GM19467 (cell line): ENCODE measurements around the gene LRTM2.

ENCODE experiments used
- ATAC-seq: cut with Tn5 transposase; IDR thresholded peaks from one replicate; pipeline ENCODE4 v1.9.1; 2021; ENCODE audit warnings: mild to moderate bottlenecking, moderate library complexity; ENCODE audit not compliant: unreplicated experiment

LRTM2 gene

DNA sequence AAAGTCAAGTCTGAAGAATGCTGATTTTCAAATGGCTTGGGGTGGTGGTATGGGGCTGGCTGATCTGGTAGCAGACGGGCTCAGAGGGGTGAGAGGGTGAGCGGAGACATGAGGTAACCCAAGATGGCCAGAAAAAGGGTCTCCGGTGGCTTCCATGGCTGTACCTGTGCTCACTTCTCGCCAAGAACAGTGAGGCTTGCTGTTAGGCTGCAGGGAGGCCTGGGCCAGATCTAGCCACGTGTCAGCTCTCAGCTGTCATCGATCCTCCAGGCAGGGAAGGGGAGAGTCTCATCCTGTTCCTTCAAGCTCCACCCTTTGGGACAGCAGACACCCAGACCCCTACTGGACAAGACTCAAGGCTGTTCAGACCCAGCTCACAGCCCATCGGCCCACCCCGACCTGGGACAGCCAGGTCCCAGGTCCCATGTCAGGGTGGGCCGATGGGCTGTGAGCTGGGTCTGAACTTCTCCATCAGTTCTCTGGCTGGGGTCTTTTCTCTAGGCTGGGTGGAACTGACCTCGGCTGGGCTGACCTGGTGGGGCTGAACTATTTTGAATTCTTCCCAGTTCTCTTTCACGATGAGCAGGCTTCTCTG is 9.0 kb downstream of the LRTM2 start:
- ATAC-seq: no peak

DNA sequence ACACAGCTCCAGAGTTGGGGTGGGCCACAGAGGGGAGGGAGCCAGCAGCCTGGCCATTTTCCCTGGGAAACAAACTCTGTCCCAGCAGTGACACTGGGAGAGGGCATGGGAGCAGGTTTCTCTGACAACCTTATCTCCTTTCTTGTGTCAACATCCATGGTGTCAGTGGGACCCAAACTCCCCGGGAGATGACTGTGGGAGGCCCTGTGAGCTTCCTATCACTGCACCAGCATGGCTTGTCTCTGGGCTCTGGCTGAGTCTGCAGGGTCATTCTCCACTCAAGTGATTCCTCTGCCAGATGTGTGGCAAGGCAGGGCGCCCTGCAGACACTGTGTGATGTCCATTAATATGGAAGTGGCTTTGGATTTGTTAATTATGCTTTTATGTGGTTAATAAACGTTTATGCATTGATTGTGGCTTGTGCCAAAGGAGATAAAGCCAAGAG is 10.1 kb downstream of the LRTM2 start:
- ATAC-seq: no peak

DNA sequence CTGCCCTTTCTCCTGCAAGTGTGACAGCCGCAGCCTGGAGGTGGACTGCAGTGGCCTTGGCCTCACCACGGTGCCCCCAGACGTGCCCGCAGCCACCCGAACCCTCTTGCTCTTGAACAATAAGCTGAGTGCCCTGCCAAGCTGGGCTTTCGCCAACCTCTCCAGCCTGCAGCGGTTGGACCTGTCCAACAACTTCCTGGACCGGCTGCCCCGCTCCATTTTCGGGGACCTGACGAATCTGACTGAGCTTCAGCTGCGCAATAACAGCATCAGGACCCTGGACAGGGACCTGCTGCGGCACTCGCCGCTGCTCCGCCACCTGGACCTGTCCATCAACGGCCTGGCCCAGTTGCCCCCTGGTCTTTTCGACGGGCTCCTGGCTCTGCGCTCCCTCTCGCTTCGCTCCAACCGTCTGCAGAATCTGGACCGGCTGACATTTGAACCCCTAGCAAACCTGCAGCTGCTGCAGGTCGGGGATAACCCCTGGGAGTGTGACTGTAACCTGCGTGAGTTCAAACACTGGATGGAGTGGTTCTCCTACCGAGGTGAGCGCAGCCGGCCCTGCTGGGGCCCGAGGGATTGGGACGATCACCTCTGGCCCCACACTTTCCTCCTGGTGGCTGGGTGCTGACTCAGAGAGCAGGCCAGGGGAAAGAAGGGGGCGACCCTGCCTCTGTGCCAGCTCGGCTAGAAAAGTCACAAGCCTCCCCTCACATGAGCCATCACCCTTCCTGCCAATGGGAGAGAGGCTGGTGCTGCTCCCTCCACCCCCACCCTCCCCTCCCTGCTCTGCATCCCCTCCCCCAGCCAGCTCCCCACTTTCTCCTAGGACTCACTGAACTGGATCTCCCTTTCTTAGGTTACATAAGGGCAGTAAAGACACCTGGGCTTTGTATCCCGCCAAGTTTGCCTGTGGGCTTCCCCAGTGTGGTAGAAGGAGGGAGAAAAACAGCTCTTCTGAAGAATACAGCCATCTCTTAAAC is 10.9 kb downstream of the LRTM2 start:
- ATAC-seq: no peak

DNA sequence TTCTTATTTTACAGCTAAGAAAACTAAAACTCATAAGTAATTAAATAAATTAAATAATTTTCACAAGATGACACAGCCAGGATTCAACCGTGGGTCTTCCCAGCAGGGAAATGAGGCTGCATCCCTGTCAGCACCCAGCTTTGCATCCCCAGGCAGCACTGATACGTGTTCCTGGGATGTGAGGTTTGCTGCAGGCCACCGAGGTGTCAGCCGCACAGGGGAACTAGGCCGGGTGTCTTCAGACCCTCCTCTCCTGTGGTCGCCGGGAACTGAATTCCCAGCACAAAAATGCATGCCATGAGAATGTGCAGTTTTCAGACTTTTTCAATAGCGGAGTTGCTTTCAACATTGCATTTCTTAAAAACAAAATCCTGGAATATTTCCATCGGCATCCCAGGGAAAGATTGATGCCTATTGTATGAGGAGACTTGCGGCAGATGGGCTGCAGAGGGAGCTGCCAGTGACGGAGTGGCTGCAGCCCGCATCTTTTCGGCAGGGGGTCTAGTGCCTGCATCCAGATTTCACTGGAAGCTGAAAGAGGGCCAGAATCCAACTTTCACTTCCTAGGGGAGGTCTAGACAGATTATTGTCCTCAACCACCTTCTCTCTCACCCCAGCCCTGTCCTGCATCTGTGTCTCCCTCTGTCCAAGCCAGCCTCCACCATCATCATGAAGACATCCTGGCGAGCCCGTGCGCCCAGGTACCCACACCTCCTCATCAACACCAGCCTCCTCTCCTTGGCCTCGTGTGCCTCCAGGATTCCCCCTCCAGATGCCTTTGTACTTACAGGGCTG is 12.6 kb downstream of the LRTM2 start:
- ATAC-seq: no peak

DNA sequence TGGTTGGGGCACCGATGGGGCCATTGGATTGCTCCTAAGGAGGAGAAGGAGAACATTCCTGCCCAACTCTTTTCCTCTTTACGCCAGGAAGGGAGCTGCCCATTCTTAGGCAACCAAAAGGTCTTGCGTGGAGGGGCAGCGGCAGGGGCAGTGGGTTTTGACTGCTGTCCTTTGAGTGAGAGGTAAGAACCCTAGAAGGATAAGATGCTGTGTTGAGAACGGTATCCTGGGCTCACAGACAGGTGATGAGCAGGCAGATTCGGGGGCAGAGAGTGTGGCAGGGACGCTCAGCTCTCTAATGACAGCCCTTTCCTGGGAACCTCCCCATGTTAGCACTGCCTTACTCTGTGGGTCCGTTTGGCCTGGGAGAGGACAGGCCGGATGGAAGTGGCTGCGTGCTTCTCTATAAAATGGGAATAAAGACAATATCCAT is 13.2 kb downstream of the LRTM2 start:
- no peak for ATAC-seq

DNA sequence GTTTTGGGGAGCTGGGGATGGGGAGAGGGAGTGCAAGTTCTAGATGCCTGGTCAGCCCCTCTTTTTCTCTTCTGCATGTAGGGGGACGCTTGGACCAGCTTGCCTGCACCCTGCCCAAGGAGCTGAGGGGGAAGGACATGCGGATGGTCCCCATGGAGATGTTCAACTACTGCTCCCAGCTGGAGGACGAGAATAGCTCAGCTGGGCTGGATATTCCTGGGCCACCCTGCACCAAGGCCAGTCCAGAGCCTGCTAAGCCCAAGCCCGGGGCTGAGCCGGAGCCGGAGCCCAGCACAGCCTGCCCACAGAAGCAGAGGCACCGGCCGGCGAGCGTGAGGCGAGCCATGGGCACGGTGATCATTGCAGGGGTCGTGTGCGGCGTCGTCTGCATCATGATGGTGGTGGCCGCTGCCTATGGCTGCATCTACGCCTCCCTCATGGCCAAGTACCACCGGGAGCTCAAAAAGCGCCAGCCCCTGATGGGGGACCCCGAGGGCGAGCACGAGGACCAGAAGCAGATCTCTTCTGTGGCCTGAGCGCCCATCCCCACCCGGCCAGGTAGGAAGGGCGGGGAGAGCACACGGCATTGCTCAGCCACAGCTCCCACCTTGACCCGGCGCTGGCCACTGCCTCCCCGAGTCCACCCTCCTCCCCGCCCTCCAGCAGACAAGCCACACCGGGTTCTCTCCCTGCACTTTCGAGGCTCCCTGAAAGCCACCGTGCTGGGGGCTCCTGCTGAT is 14.0 kb downstream of the LRTM2 start:
- ATAC-seq: no peak

DNA sequence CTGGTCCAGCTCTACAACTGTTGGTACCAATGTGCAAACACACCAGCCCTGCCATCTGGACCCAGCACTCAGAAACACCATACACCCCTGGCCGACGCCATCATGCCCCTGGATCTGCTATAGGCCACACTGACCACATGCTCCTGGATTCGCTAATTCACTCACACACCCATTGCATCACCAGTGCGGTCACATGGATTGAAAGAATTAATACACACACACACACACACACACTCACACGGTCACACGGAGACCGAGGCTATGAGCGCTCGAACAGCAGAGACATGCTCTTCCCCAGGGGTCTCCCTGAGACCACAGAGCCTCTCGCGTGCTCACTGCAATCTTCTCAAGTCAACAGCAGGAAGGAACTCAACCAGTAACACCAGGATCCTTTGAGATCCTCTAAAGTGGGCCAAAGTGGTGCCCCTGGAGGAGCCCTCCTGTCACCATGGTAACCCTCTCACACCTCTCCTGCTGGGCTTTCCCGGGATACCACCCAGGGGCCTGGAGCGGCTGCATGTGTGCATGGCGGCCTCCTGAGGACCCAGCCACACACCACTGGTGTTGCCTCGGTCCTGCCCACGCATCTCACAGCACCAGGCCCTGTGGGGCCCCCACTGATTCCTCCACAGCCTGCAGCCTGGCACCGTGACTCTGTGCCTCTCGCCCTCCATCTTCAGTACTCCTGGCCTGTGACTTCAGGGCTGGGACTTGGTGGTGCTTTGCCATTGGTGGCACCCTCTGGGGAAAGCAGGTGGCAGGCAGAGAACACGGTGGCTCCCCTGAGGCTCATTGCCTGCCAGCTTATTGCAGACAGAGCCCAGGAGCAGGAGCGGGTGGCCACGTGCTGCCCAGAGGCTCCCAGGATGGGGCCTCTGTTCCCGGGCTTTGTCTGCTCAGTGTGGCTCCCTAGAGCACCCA is 15.1 kb downstream of the LRTM2 start:
- no peak for ATAC-seq

DNA sequence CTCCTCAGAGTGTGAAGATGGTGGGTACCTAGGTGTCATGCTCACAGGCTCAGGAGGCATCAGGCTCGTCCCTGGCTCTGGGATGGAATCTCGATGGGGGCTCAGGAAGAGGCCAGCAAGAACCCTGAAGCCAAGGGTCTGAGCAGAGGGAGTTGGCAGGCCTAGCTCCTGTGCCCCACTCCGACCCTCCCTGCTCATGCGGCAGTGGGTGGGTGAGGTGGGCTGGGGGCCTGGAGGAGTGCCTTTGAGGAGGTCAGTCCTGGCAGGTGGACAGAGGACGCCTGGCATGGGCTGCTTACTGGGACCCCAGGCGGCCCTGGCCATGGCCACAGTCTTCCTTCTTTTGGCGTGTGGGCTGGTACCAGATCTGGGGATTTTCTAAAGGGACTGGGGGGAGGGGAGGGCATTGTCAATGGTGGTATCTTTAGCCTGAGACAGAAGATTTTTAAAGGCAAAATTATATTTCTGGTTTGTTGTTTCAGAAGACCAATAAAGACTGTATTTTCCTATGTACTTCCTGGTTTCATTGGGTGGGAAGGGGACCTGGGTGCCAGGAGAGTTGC is 16.0 kb downstream of the LRTM2 start:
- no peak for ATAC-seq

DNA sequence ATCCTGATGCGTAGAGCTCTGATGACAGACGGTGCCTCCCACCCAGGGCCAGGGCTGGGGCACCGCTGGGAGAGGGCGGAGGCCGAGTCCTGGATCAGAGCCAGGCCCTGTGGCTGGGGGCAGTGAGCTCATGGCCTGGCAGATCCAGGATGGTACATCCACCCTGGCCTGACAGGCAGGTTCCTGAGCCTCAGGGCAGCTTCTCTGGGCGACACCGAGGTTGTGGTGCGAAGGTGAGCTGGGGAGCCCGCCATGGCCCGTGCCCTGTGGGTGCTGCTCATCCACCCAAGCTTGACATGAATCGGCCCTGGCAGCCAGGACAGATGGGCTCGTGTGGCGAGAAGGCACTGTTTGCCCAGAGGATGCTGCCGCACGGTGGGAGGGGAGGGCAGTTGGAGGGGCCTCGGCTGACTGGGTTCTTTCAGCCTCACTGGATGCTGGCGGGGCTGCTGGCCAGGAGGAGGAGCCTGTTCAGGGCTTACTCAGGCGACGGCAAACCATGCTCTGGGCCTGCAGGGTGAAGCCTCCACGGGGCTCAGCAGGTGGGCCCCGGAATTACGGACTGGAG is 16.6 kb downstream of the LRTM2 start:
- ATAC-seq: no peak

DNA sequence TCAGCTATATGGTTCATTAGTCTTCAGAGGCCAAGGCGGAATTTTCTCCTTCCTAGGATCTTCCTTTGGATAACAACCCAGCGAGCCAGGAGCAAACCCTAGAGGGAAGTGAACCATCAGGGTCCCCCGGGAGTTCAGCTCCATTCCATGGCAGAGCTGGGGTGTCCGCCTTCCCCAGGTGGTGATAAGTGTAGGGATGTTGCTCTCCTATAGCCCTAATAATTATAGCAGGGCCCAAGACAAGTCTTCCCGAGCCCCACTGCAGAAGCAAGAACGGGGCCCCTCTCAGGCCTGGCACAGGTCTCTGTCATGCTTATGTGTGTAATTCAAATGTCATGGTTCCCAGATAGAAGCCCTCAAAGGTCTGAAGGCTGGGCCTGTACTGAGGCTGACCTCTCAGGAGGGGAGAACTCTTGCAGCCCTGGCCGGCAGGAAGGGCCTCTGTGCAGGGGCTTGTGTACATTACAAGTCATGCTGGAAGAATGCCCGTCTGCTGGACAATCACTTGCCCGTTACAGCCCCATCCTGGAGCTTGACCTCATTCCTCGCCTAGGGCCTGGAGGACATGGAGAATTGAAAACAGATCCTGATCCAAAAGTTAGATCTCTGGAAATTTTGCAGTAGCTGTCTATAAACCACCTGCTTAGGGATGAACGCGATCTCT is 17.3 kb downstream of the LRTM2 start:
- ATAC-seq: no peak

DNA sequence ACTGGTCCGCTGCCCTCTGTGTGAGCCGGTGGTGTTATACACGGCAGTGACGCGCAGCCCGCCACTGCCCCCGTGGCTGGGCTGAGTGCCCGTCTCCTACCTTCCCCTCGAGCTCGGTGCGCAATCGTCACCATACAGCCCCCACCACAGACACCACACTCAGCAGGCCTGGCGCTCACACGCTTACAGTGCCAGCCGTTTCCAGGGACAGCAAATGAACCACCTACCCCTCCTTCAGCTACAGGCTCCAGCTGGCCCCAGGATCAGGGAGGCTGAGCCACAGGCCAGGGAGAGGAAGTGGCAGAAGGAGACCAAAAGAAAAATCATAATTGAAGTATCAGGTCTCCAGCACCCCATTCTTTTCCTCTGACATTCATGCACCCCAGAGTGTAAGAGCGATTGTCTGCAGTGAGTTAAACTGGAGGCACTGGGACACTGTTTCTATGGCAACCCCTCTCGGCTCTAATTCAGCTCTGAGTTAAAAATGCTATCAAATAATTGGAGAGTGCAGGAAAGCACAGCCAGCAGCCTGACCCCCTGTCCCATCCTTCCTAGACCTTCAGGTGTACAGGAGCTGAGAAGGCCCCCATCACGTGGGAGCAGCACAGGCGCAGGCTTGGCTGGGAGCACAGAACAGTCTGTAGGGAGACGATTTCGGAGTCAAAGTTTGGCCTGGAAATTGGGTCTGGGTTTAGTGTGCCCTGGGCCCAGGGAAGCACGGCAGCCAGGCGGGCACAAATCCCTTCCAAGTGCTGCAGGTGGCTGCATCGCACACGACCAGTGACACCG is 18.0 kb downstream of the LRTM2 start:
- no peak for ATAC-seq

DNA sequence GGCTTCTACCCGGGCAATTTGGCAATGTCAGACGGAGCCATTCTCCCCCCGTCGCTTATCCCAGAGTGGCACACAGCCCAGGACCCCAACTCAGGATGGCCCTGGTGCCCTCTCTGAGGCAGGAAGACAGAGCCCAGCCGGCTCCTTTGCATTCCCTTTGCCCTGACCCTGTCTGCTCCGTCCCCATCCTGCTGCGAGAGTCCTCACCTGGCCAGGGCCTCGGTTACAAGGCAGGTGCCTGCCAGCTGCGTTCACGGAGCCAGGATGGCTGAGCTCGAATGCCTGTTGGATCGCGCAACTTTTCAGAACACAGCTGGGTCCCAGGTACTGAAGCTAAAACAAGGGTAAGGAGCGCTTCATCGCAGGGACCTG is 18.6 kb downstream of the LRTM2 start:
- no peak for ATAC-seq

DNA sequence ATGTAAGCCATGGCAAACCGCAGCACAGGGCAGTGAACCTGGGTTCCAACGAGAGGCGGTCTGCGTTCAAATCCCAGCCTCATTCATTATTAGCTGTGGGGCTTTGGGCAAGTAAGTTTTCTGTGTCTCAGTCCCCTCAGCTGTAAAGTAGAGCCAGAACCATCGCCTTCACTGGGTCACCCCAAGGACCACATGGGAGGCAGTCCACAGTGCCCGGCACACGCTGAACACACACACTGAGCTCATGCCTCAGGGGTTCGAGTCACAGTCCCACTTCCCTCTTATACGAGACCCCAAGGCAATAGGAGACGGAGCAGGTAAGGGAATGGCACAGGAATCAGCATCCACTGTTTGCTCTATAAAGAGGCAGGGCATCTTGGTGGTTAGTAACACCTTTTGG is 19.1 kb downstream of the LRTM2 start:
- no peak for ATAC-seq

DNA sequence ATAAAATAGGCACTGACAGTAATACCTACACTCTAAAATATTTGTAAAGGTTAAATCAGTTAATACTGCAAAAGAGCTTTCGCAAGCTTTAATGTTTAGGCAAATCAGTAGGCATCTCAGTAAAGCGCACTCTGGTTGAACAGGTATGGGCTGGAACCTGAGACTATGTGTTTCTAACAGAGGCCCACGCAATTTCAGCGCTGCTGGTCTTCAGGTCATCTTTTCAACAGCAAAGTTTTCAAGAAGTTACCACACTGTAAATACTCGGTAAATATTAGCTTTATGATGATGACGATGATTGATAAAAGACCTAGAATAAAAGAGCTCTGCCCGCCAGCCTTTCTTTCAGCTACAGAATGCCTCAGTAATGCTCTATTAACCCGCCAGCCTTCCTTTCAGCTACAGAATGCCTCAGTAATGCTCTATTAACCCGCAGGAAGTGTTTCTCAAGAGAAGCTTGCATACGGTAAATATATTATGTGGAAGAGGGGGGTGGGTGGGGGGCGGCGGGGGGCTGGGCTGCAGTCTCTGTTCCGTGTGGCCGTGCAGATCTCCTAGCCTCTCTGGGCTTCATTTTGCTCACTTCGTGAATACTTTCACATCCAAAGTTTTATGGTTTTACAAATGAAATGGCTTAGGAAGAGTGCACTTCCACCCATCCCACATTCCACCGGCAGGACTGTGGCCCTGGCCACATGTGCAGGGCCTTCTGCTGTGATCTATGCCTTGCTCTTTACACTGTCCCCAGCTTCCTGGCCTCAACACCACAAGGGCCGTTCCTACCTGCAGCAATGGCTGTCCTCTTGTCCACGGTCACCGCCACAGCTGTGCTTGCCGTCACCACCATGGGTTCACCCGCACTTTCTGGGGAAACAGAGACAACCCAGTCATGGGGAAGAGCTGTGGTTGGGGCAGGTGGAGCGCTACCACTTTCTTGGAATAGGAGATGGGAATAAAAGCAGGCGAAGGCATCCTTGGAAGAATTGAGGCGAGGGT is 19.9 kb downstream of the LRTM2 start:
- no peak for ATAC-seq

DNA sequence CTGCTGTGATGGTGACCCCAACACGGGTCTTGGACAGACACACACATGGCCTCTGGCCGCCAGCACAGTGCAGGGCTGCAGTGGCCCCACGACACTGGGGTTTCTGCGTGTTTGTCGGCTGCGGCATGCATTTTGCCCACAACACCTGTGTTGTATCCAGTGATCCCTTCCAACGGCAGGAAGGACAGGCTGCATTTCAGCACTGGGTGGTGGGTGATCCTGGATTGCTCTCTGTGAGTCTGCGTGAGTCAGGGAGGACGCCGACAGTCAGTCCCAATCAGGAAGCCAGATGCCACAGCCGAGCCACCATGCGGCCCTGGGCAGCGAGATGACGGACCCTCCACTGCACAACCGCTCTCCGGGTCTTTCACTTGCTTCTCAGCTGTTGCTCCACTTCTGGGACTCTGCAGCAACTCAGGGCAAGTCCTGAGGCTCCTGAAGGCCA is 20.6 kb downstream of the LRTM2 start:
- no peak for ATAC-seq

DNA sequence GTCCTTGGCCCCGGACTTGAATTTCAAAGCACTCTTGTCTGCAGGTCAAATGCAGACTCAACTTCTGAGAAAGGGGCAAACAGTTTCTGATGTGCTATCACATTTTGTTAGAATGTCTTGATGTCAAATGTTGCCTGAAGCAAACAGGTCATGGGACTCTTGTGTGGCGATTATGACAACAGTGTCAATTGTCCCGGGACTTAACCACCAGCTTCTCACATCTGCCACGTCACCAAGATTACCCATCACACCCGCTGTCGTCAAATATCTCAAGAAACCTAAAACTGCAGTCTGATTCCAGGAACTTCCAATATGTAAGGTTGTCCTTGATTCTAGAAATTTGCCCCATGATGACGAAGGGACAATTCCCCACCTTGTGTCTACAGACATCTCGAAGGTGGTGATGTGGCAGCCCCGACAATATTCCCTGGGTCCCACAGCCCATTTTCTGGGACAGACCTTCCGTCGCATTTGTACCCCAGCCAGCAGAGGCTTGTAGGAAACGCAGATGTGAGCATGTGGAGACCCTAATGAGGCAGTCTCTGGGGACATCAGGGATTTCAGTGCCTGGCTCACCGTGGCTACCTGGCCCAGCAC is 21.3 kb downstream of the LRTM2 start:
- no peak for ATAC-seq
